AG04449 (cell line): Measurements from ENCODE around the gene TMEM221.

Source experiments
- CTCF ChIA-PET: fragments of 350-600 bp; formaldehyde crosslinking; extraction: SDS; loops from one replicate; lab custom pipeline; 2021; ENCODE audit warnings: antibody characterized with exemption; lab: Yijun Ruan, JAX
- POLR2A ChIA-PET: fragments of 400-600, 350-600 bp; formaldehyde crosslinking; extraction: SDS; loops from one replicate; lab custom pipeline; 2020; ENCODE audit warnings: antibody characterized with exemption, inconsistent platforms; lab: Yijun Ruan, JAX
- DNase-seq: peaks from one replicate; pipeline ENCODE4 v3.0.0-alpha.2; 2010; ENCODE audit warnings: low read depth, low spot score
- H3K4me3 ChIP-seq: 2 replicates; pipeline ENCODE4 v1.5.1; 2011; ENCODE audit warnings: low read depth, mild to moderate bottlenecking, control low read depth, low read length
- TF ChIP-seq, protein P1 (sequence below): IDR thresholded peaks from one replicate; pipeline ENCODE4 v1.5.1; 2011; ENCODE audit warnings: mild to moderate bottlenecking, moderate library complexity, low read length, control low read depth, inconsistent platforms; ENCODE audit not compliant: insufficient read depth; ENCODE audit errors: missing control alignments

TMEM221 gene

DNA sequence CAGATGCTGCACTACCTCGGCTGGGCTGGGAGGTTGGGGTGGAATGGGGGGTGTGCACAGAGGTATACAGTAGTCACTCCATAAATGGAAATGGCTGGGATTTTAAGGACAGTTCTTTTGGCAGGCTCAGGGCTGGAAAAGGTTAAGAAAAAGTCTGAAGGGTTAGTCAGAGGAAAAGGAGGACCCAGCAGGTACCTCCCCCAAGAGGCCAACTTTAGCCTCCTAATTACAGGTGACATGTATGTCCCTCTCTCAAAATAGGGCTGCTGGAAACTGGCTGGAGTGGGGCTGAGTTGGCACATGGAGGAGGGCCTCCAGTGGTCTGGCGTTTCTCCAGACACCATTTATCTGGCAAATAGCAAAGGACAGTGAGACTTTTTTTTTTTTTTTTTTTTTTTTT lies 55.5 kb downstream of the TMEM221 start:
- ChIA-PET POLR2A (no interaction called here), CTCF (interaction anchor here (0.7 to 9.7 kb wide), 5 partner anchors 12 to 300 kb away, joined by 3 to 103 read pairs (median 6); partner anchors contain the start of gene BST2)
- DNase-seq = no peak

DNA sequence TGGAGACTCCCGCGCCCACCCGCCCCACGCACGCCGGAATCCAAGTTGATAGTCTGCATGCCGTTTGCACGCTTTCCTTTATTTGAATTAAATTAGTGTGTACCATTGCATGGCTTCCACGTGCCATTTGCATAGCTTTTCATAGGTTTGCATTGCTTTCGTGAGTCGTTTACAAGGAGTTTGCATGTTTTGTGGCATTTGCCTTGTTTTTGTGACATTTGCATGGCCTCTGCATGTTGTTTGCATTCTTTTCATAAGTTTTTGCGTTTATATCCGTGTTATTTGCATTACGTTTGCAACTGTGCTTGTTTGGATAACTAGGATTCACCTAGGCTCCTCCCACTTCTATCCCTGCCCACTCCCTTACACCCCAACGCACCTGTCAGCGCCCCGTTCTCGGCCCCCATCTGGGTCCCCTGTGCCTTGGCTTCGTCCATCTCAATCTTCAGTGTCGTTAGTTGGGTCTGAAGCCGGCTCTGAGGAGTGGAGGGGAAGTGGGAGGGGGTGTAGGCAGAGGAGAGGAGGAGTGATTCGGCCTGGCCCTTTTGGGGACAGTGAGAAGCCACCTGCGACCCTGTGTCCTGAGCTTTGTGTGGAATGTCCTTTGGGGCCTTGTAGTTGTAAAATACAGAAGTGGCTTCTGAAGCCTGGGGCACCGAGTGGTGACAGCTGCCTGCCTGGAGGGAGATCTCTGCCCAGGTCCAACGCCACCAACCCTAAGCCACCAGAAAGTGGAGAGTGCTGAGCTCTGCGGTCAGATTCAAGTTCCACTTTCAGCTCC lies 56.9 kb downstream of the TMEM221 start:
- ChIA-PET CTCF (interaction anchor here (0.6 to 9.7 kb wide), 8 partner anchors 14 to 98 kb away, joined by 3 to 208 read pairs (median 12); partner anchors contain the start of genes BST2, DDA1 and PLVAP), POLR2A (interaction anchor here (1.2 kb wide), 1 partner anchor 83 kb away, joined by 6 read pairs; the partner anchor contains the start of gene DDA1)
- peak overlapping the region; percentile 51 for H3K4me3 ChIP-seq
- TF ChIP-seq, protein P1, sequence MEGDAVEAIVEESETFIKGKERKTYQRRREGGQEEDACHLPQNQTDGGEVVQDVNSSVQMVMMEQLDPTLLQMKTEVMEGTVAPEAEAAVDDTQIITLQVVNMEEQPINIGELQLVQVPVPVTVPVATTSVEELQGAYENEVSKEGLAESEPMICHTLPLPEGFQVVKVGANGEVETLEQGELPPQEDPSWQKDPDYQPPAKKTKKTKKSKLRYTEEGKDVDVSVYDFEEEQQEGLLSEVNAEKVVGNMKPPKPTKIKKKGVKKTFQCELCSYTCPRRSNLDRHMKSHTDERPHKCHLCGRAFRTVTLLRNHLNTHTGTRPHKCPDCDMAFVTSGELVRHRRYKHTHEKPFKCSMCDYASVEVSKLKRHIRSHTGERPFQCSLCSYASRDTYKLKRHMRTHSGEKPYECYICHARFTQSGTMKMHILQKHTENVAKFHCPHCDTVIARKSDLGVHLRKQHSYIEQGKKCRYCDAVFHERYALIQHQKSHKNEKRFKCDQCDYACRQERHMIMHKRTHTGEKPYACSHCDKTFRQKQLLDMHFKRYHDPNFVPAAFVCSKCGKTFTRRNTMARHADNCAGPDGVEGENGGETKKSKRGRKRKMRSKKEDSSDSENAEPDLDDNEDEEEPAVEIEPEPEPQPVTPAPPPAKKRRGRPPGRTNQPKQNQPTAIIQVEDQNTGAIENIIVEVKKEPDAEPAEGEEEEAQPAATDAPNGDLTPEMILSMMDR = no peak
- DNase-seq = no peak

More for the DNA sequence above, 55.5 kb downstream of the TMEM221 start:
- TF ChIP-seq, protein P1 = no peak
- no peak overlapping the region for H3K4me3 ChIP-seq

DNA sequence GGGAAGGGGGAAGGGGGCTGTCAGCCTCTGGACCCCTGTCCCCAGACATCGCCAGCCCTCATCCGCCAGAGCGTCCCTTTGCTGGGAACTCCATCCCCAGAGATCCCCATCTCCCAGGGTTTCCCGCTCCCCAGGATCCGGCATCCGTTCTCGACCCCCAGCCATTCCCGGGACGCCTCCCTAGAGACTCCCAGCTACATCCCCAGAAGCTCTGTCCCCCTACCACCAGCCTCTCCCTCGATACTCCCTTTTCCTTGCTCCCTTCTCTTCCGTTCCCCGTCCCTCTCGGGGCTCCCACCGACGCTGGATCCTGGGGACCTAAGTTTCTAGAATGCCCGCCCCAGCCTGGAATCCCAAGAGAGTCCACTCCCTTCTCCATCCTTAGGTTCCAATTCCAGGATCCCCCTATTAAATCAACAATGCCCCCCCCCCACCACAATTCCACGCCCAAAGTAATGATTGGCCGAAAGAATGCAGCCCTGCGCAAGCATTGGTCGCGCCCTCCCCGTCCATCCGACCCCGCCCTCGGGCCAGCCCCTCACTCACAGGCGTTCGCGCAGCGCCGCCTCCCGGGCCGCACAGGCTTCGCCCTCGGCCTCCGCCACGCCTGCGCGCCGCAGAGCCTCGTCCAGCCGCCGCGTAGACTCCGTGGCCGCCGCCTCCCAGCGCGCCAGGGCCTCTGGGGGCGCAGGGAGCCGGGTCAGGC lies 57.6 kb downstream of the TMEM221 start:
- ChIA-PET CTCF (interaction anchor here (0.7 to 9.7 kb wide), 14 partner anchors 8 to 163 kb away, joined by 3 to 208 read pairs (median 8); partner anchors contain the start of genes MRPL34 and PLVAP), POLR2A (interaction anchor here (1.2 kb wide), 1 partner anchor 82 kb away, joined by 6 read pairs; the partner anchor contains the start of gene DDA1)
- H3K4me3 ChIP-seq = peak overlapping the region; percentile 63
- peak; percentile 29 for DNase-seq
- TF ChIP-seq, protein P1 = peak; percentile 76

DNA sequence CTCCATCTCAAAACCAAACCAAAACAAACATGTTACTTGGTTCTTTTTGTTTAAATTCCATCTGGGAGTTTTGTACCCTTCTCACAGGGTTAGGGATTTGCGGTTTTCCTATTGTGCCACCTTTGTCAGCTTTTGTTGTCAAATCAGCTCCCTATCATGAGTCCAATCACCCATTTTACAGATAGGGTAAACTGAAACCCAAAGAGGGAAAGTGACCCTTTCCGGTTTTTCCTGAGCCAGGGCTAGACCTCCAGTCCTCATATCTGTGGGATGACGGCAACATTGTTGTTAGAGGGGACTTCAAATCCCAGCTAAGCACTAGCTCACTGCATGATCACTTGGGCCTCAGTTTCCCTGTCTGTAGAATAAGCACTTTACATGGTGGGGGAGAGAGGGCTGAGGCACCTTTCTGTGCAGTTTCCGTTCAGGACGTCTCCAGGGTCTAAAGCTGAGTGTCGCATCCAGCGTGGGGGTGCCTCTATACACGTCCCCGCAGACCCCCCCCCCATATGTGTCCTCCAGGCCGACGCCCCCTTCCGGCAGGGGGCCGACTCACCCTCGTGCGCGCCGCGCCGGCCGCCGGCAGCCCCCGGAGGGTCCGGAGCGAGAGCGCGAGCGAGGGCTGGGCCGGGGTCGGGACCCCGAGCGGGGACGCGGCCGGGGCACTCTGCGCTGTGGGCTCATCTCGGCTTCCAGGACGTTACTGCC lies 58.4 kb downstream of the TMEM221 start:
- peak overlapping the region; percentile 63 for H3K4me3 ChIP-seq
- ChIA-PET POLR2A (interaction anchor here (0.6 to 1.2 kb wide), 3 partner anchors 35 to 81 kb away, joined by 3 to 6 read pairs (median 4); partner anchors contain the start of gene DDA1), CTCF (interaction anchor here (1.0 to 9.7 kb wide), 17 partner anchors 9 to 376 kb away, joined by 3 to 208 read pairs (median 6); partner anchors contain the start of genes BST2, DDA1, MRPL34 and PLVAP)
- TF ChIP-seq, protein P1 = peak; percentile 23
- no peak for DNase-seq

DNA sequence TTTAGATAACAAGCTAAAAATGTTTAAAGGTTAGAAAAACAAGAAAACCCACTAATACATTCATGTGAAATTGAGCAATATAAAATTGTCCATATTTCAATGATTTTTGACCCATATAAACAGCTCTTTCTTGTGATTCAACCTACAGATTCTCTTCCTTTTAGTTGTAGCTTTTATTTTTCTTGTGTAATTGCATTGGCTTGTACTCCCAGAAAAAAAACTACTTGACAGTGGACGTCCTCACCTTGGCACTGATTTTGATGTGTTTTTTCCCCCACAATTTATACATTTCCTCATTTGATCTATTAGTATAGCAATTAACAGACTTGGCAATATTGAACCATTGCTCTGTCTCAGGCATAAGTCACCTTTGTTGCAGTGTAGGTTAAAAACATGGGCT lies 59.2 kb downstream of the TMEM221 start:
- DNase-seq = no peak
- POLR2A ChIA-PET = interaction anchor here (0.6 kb wide), 1 partner anchor 34 kb away, joined by 4 read pairs; no protein-coding TSS in a partner anchor
- CTCF ChIA-PET = interaction anchor here (1.0 to 9.7 kb wide), 20 partner anchors 10 to 377 kb away, joined by 3 to 208 read pairs (median 6); partner anchors contain the start of genes BST2, DDA1, MRPL34 and MVB12A
- TF ChIP-seq, protein P1 = no peak
- no peak overlapping the region for H3K4me3 ChIP-seq
